HG03159 (cell line): ENCODE measurements around the gene TYROBP.
"Not testable (repeated sequence)": the region's sequence is repeated elsewhere in the genome, so short reads cannot be mapped to it uniquely, and the experiment has no call there.

Experiments used
- ATAC-seq: cut with Tn5 transposase; IDR thresholded peaks from one replicate; pipeline ENCODE4 v1.9.1; 2021; ENCODE audit warnings: mild to moderate bottlenecking, moderate library complexity; ENCODE audit not compliant: unreplicated experiment

Gene TYROBP

DNA sequence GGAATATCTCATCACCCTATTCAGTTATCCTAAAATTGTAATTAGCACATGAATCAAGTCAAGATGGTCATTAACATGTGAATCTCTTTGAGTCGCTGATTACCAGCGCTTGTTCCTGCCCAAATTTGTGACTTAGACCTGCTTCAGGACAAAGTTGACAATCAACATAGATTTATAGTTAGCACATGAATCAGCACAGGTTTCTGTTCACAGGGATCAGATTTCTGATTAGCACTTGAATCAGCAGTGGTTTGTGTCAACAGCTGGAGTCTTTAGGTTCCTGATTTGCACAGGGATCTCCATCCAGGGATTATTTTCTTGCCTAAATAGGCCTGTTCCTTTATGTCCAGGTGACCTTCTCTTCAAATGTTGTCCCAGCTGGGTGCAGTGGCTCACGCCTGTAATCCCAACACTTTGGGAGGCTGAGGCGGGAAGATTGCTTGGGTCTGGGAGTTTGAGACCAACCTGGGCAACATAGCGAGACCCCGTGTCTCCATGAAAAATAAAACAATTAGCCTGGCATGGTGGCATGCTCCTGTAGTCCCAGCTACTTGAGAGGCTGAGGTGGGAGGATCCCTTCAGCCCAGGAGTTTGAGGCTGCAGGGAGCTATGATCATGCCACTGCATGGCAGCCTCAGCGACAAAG lies 24.3 kb upstream of the TYROBP start:
- no peak for ATAC-seq

DNA sequence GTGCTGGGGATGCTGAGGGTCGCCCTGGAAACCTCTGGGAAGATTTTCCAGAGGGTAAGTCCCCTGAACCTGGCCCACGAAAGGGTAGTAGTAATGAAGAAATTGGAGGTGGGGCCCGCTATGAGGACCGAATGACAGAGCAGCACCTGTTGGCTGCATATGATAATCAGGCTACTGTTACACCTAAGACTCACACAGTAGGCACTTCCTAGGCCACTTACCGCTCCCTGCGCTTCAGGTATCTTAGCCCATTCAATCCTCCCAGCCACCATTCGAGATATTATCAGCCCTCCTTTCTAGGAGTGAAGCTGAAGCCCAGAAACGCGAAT lies 23.7 kb upstream of the TYROBP start:
- peak; percentile 3 for ATAC-seq

GRCh38 chr19:35931161-35931873 lies 23.2 kb upstream of the TYROBP start:
- ATAC-seq, result peak; percentile 93

DNA sequence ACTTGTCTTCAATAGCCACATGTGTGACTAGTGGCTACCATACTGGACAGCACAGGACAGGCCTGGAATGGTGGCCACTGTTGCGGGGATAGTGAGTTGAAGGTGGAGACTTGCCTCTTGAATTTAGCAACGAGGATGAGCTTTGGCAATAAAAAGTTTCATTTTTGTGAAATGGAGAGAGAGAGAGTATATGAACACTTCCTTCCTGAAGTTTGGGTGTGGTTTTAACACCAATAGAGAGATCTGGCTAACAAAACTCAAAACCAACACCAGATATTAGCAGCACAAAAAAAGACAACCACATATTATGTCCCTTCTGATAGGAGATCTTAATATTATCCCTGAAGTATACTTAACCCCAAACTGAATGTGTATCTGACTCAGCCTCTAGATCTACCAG lies 21.8 kb upstream of the TYROBP start:
- ATAC-seq, result no peak

DNA sequence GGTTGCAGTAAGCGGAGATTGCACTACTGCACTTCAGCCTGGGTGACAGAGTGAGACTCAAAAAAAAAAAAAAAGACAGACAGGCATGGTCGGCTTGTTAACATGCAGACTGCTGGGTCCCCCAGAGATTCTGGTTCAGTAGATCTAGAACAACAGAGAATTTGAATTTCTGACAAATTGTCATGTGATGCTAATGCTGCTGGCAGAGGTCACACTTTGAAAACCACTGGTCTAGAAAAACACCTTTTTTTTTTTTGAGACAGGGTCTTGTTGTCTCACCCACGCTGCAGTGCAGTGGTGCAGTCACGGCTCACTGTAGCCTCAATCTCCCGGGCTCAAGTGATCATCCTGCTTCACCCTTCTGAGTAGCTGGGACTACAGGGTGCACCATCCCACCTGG lies 20.4 kb upstream of the TYROBP start:
- ATAC-seq, result no peak

DNA sequence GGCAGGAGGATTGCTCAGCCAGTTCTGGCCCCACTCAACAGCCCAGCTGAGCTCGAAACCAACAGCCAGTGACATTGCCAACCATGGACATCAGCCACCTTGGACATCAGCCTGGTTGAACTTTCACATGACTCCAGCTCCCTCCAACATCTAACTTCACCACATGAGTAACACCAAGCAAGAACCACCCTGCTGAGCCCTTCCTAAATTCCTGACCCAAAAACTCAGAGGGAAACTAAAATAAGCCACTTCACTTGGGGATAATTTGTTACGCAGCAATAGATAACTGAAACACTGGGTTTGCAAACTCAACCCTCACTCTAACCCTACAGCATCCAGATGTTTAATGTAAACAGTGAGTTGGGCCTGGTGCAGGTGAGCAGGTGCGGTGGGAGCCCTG lies 17.4 kb upstream of the TYROBP start:
- ATAC-seq, result no peak

GRCh38 chr19:35921012-35921411 lies 12.9 kb upstream of the TYROBP start:
- no peak for ATAC-seq

DNA sequence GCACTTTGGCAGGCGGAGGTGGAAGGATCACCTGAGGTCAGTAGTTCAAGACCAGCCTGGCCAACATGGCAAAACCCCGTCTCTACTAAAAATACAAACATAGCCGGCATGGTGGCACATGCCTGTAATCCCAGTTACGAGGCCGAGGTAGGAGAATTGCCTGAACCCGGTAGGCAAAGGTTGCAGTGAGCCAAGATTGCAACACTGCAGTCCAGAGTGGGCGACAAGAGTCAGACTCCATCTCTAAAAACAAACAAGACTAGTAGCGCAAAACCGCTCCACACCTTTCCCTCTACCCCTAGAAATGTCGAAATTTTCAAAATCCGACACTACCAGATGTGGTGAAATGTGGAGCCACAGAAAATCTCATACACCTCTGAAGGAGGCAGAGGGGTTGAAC lies 11.2 kb upstream of the TYROBP start:
- ATAC-seq, result no peak

DNA sequence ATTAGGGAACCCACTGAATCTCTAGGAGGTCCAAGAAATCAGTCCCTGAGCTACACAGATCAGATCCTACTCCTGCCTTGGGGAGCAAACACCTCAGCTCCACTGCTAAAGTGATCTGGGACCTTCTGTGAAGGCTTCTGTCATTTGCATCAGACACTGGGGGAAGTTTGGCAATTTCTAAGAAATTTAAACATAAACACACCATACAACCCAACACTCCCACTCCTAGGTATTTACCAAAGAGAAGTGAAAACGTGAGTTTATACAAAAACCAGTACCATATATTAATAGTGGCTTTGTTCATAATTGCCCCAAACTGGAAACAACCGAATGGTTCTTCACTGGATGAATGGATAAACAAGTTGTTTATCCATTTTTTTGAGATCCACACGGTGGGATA lies 7.3 kb upstream of the TYROBP start:
- ATAC-seq, result no peak

DNA sequence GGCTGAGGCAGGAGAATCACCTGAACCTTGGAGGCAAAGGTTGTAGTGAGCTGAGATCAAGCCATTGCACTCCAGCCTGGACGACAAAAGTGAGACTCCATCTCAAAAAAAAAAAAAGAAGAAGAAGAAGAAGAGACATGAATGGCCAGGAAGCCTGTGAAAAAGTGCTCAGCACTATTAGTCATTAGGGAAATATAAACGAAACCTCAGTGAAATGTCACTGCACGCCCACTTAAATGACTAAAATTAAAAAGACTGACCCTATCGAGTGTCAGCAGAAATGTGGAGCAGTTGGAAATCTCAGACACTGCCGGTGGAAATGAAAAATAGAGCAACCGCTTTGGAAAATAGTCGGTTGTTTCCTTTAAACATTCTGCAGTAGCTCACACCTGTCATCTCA lies 5.5 kb upstream of the TYROBP start:
- ATAC-seq, result no peak

DNA sequence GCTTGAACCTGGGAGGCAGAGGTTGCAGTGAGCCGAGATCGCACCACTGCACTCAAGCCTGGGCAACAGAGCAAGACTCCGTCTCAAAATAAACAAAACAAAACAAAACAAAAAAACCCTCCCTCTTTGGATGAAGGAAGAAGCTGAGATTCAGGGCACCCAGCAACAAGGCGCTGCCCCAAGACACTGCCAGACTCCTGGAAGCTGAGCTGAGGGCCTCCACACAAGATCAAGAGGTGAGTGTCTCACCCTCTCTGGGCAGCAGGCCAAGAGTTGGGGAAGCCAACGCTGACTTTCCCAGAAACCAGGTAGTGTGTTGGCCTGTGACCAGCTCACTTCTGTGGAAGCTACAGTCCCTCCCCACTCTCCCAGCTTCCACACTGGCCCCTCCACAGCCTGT lies 3.7 kb upstream of the TYROBP start:
- ATAC-seq, result no peak

DNA sequence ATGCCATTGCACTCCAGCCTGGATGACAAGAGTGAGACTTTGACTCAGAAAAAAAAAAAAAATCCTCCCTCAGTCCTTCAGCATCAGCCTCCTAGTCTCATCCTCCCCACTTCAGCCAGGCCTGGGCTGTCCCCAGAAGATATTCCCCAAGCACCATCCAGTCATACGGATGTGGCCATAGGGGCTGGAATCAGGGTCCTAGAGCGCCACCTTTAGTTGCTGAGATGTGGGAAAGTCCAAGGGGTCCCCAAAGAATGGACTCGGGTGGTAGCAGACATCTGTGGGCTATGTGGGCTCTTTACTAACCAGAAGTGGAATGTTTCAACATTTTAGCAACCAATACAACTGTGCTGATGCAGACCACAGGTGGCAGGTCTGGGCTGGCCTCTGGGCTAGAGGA lies 3.1 kb upstream of the TYROBP start:
- no peak for ATAC-seq

- ATAC-seq, result not testable (repeated sequence)
These were observed 2.3 kb upstream of the TYROBP start for GRCh38 chr19:35910355-35910754.

- ATAC-seq, result no peak
These were observed 1.6 kb upstream of the TYROBP start for GRCh38 chr19:35909684-35910035.

GRCh38 chr19:35908973-35909683 lies 1.0 kb upstream of the TYROBP start:
- no peak for ATAC-seq

- no peak for ATAC-seq
These were observed 734 bp downstream of the TYROBP start for GRCh38 chr19:35907377-35907745.

- no peak for ATAC-seq
These were observed 2.8 kb downstream of the TYROBP start for GRCh38 chr19:35905178-35905727.

GRCh38 chr19:35904311-35905068 lies 3.6 kb downstream of the TYROBP start:
- no peak for ATAC-seq

GRCh38 chr19:35903550-35904179 lies 4.4 kb downstream of the TYROBP start:
- ATAC-seq, result peak; percentile 47

- no peak for ATAC-seq
These were observed 5.1 kb downstream of the TYROBP start for GRCh38 chr19:35902870-35903475.
